SU-DHL-6 (cell line): ENCODE results near the gene VDAC2.

ENCODE experiments used
- H2AFZ ChIP-seq: fragments of 200-600 bp; sonication (generic); 2 replicates; pipeline ENCODE4 v1.6.1; 2014; ENCODE audit warnings: low read depth, mild to moderate bottlenecking, moderate library complexity, mixed read lengths, antibody characterized with exemption, low read length; ENCODE audit not compliant: severe bottlenecking
- H3F3A ChIP-seq: fragments of 200-600 bp; shearing (Covaris generic); 2 replicates; pipeline ENCODE4 v1.6.0; 2016; ENCODE audit warnings: antibody characterized with exemption, mild to moderate bottlenecking; ENCODE audit not compliant: insufficient read depth
- H3K27ac ChIP-seq: fragments of 200-600 bp; sonication (generic); 2 replicates; pipeline ENCODE4 v1.5.1; 2016; ENCODE audit warnings: low read depth, mild to moderate bottlenecking, low read length, moderate library complexity, mixed read lengths
- H3K27me3 ChIP-seq: fragments of 200-600 bp; sonication (generic), shearing (Covaris generic); 2 replicates; pipeline ENCODE4 v1.6.0; 2014; ENCODE audit warnings: mild to moderate bottlenecking, low read length
- H3K36me3 ChIP-seq: fragments of 200-600 bp; sonication (generic); 2 replicates; pipeline ENCODE4 v1.6.1; 2014; ENCODE audit warnings: mild to moderate bottlenecking, low read length, mixed read lengths
- H3K4me2 ChIP-seq: fragments of 300-600, 200-600 bp; shearing (Covaris generic), sonication (generic); 2 replicates; pipeline ENCODE4 v1.6.0; 2014; ENCODE audit warnings: low read length, low read depth, mild to moderate bottlenecking; ENCODE audit not compliant: poor library complexity, severe bottlenecking
- H3K4me3 ChIP-seq: fragments of 200-600 bp; sonication (generic); 2 replicates; pipeline ENCODE4 v1.5.1; 2014; ENCODE audit warnings: antibody characterized with exemption, low read length, mild to moderate bottlenecking, mixed read lengths; ENCODE audit not compliant: insufficient read depth, poor library complexity, severe bottlenecking
- H3K79me2 ChIP-seq: fragments of 200-600 bp; sonication (generic); 2 replicates; pipeline ENCODE4 v1.6.1; 2014; ENCODE audit warnings: mild to moderate bottlenecking, low read length, moderate library complexity; ENCODE audit not compliant: insufficient read depth
- H3K9ac ChIP-seq: fragments of 200-600 bp; sonication (generic); 2 replicates; pipeline ENCODE4 v1.7.0; 2014; ENCODE audit warnings: mild to moderate bottlenecking, low read length
- H3K9me2 ChIP-seq: fragments of 200-600 bp; sonication (generic); replicated peaks from 2 replicates; pipeline ENCODE4 v1.6.1; 2014; ENCODE audit warnings: low read length; ENCODE audit not compliant: insufficient read depth
- H3K9me3 ChIP-seq: fragments of 200-600 bp; sonication (generic); 2 replicates; pipeline ENCODE4 v1.6.1; 2014; ENCODE audit warnings: low read length, mixed read lengths; ENCODE audit not compliant: insufficient read depth
- H4K20me1 ChIP-seq: fragments of 200-600 bp; sonication (generic); 2 replicates; pipeline ENCODE4 v1.6.1; 2014; ENCODE audit warnings: low read depth, mild to moderate bottlenecking, antibody characterized with exemption, low read length, moderate library complexity, mixed read lengths
- EZH2phosphoT487 ChIP-seq: fragments of 200-600 bp; sonication (generic), shearing (Covaris generic); conservative IDR thresholded peaks from 2 replicates; pipeline ENCODE4 v1.6.1; 2018; ENCODE audit warnings: mild to moderate bottlenecking, antibody characterized with exemption, low read length, moderate library complexity, mixed read lengths
- TF ChIP-seq, protein P1 (sequence below): fragments of 200-600 bp; sonication (generic); IDR thresholded peaks from one replicate; pipeline ENCODE4 v1.5.1; 2017; ENCODE audit warnings: antibody characterized with exemption, mild to moderate bottlenecking, low read length, moderate library complexity; ENCODE audit not compliant: insufficient read depth, poor library complexity, severe bottlenecking

Gene VDAC2

DNA sequence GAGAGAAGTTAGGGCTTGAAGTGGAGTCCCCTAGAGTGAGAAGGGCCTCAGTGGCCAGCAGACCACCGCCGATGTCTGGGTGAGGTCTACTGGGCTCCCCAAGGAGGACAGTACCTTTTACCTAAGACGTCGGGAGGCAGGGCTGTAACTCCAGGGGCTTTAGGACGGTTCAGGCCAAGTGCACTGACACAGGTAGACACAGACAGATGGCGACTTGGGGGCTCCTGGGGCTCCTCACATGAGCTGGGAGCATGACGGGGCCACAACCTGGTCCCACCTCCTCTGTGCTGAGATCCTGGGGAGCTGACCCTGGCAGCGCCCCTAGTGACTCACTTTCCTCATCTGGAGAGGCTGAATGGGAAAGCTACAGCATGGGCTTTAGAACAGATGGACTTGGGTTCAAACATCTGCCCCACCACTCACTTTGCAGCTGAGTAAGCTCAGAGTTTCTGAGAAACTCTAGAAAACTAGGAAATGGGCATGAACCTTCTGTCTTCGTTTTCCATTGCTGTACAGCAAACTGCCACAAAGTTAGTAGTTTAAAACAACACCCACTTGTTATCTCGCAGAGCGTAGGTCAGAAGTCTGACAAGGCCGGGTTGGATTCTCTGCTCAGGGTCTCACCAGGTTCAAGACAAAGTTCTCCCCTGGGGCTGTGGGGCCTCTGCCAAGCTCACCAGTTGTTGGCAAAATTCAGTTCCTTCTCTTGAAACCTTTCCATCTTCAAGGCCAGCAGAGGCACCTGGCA lies 29.9 kb downstream of the VDAC2 start:
- Histone ChIP-seq H3K9ac (no peak overlapping the region), H3K4me2 (no peak overlapping the region), H3K27me3 (no peaks in the 10 kb centered on the region), H3K79me2 (no peaks in the 10 kb centered on the region), H3K9me2 (no peaks in the 10 kb centered on the region), H3K9me3 (no peaks in the 10 kb centered on the region), H3K36me3 (no peaks in the 10 kb centered on the region), H4K20me1 (no peaks in the 10 kb centered on the region), H3K4me3 (no peak overlapping the region), H3F3A (no peaks in the 10 kb centered on the region), H3K27ac (no peak overlapping the region), H2AFZ (no peak overlapping the region)
- TF ChIP-seq, protein P1, sequence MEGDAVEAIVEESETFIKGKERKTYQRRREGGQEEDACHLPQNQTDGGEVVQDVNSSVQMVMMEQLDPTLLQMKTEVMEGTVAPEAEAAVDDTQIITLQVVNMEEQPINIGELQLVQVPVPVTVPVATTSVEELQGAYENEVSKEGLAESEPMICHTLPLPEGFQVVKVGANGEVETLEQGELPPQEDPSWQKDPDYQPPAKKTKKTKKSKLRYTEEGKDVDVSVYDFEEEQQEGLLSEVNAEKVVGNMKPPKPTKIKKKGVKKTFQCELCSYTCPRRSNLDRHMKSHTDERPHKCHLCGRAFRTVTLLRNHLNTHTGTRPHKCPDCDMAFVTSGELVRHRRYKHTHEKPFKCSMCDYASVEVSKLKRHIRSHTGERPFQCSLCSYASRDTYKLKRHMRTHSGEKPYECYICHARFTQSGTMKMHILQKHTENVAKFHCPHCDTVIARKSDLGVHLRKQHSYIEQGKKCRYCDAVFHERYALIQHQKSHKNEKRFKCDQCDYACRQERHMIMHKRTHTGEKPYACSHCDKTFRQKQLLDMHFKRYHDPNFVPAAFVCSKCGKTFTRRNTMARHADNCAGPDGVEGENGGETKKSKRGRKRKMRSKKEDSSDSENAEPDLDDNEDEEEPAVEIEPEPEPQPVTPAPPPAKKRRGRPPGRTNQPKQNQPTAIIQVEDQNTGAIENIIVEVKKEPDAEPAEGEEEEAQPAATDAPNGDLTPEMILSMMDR, result no peak
- TF ChIP-seq EZH2phosphoT487, result no peak

DNA sequence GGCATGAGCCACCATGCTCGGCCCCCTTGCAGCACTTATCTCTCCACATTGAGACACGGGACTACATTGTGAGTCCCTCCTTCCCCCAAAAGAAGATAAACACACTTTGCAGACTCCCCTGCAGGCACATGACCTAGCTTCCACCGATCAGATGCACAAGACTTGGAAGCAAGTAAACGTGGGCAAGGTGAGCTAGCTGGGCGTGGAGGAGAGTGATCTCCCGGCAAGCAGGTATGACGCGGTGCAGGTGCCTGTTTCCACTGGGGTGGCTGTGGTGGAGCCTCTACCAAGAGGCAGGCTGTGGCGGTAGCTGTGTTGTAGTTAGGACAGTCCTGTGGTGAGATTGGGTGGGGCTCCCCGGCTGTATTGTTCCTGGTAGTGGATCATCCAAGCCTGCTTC lies 32.8 kb downstream of the VDAC2 start:
- H4K20me1 ChIP-seq, result no peaks in the 10 kb centered on the region
- H3K9me3 ChIP-seq, result no peaks in the 10 kb centered on the region
- no peaks in the 10 kb centered on the region for H3K9me2 ChIP-seq
- H3K27me3 ChIP-seq, result no peaks in the 10 kb centered on the region
- no peaks in the 10 kb centered on the region for H3K36me3 ChIP-seq
- no peak overlapping the region for H2AFZ ChIP-seq
- no peaks in the 10 kb centered on the region for H3F3A ChIP-seq
- no peak overlapping the region for H3K9ac ChIP-seq
- H3K79me2 ChIP-seq, result no peaks in the 10 kb centered on the region
- H3K27ac ChIP-seq, result no peak overlapping the region
- H3K4me2 ChIP-seq, result no peak overlapping the region
- no peak overlapping the region for H3K4me3 ChIP-seq
- TF ChIP-seq EZH2phosphoT487, result no peak
- TF ChIP-seq, protein P1, result no peak

DNA sequence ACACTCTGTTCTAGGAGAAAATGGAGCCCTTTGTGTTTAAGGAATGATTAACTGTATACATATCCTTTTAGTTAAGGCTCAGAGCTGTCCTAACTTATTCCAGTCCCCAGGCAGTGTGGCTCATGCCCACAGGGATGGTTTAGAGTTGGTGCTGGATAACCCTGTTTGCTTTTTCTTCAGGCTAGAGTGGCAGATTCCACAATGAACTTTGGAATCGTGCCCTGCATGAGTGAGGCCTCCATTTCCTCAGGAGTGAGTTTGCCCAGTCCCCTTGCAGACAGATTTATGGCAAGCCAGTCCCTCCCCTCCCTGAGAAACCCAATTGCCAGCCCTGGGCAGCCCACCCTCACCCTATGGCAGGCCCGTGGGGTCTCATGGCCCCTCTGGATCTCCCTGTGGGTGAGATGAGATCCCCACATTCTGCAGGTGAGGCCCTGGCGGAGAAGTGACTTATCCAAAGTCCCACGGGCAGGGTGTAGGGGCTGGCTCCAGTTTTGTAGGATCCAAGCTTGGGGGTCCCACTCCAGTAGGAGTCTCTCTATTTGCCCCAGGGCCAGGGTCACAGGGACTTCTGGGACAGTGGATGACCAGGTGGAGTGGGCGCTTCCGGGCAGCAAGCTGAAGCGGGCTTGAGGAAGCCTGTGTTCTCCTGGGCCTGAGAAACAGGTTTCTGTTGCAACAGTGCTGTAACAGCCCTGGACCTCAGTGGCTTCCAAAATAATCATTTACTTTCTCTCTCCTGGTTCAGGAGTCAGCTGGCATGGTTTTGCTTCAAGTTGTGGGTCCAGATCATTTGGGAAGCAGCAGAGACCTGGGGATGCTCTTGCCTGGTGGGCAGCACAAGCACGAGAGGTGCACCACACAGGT lies 34.1 kb downstream of the VDAC2 start:
- Histone ChIP-seq H3K9me3 (no peaks in the 10 kb centered on the region), H3K27ac (no peak overlapping the region), H3K36me3 (no peaks in the 10 kb centered on the region), H3K79me2 (no peaks in the 10 kb centered on the region), H3K4me2 (no peak overlapping the region), H2AFZ (no peak overlapping the region), H3K9me2 (no peaks in the 10 kb centered on the region), H4K20me1 (no peaks in the 10 kb centered on the region), H3K4me3 (no peak overlapping the region), H3K27me3 (no peaks in the 10 kb centered on the region), H3K9ac (no peak overlapping the region), H3F3A (no peaks in the 10 kb centered on the region)
- TF ChIP-seq EZH2phosphoT487, result no peak
- TF ChIP-seq, protein P1, result no peak
